Measurements from ENCODE around the gene RNF26.

RNF26 gene

GRCh38 chr11:119384332-119384731, 50.0 kb downstream of the RNF26 start:
- H3K27me3 Mint-ChIP-seq (ENCODE audit: low read depth): peaks cover 8% of the 10 kb centered on the region
- no peaks in the 10 kb centered on the region for H3K36me3 Mint-ChIP-seq (ENCODE audit: low read depth)
- no peaks in the 10 kb centered on the region for H3K9me3 Mint-ChIP-seq
- H3K27ac Mint-ChIP-seq: no peak overlapping the region
- H3K4me1 Mint-ChIP-seq (ENCODE audit: low read depth): no peaks in the 10 kb centered on the region
- no peak overlapping the region for H3K4me3 Mint-ChIP-seq

Data from T-helper 1 cell treated with Interleukin-12 subunit alpha and Interleukin-12 subunit beta and Interleukin-4 antibody, amounts not matched to agents 30 μg/mL and 1 μg/mL, for 36 hours (primary cell).